ENCODE measurements around the gene KCTD20. TPM values are rescaled to one million over a fixed set of nuclear protein-coding genes. Genes with fewer than 3 reads are reported as not detected.

KCTD20 gene
- polyA plus RNA-seq, 1 donor (not counting 4 experiments of a cell fraction or from before 2014, with no cell fraction given): 31.8 TPM

DNA sequence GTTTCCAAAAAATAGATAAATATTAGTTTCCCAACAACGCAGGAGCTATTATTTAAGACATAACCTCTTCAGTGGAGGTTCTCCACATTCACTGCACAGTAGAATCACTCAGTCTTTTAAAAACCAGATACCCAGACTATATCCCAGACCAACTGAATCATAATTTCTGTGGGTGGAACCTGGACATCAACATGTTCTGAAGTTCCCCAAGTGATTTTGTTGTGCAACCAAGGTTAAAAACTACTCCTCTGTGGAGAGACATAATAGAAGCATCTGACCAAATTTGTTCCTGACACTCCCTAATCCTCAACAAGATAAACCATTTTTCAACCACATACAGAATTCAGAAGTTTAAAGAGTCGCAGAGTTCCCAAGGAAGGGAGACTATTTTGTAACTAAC lies 62.2 kb downstream of the KCTD20 start:
- Histone ChIP-seq H3K9ac (ENCODE audit: control insufficient read depth, extremely low read depth, insufficient read depth, low read length) (no peak overlapping the region), H3K27me3 (ENCODE audit: control insufficient read depth, extremely low read depth, insufficient read depth, low read length) (no peaks in the 10 kb centered on the region), H4K20me1 (ENCODE audit: control insufficient read depth, extremely low read depth, insufficient read depth, low read length) (no peaks in the 10 kb centered on the region), H2AFZ (ENCODE audit: control insufficient read depth, low read length) (no peak overlapping the region), H3K36me3 (ENCODE audit: control insufficient read depth in 2 of 2, extremely low read depth in 1 of 2, insufficient read depth in 2 of 2, low read length in 2 of 2) (peaks cover 10 to 16% of the 10 kb centered on the region in 2 experiments), H3K27ac (ENCODE audit: control insufficient read depth, insufficient read depth, low read length) (no peak overlapping the region), H3K9me1 (ENCODE audit: control insufficient read depth, extremely low read depth, insufficient read depth, low read length) (no peaks in the 10 kb centered on the region), H3K4me1 (ENCODE audit: control insufficient read depth, extremely low read depth, insufficient read depth, low read length) (no peaks in the 10 kb centered on the region), H3K4me2 (ENCODE audit: control insufficient read depth, extremely low read depth, insufficient read depth, low read depth, low read length) (no peak overlapping the region), H3K9me3 (ENCODE audit: control insufficient read depth, low read depth, low read length) (no peaks in the 10 kb centered on the region), H3K79me2 (ENCODE audit: control insufficient read depth, insufficient read depth, low read length) (no peaks in the 10 kb centered on the region), H3K4me3 (ENCODE audit: control insufficient read depth in 2 of 3, extremely low read depth in 1 of 3, insufficient read depth in 2 of 3, low read depth in 1 of 3, low read length in 3 of 3) (no peak overlapping the region)
- FAIRE-seq: no peak
- TF ChIP-seq, protein P1, sequence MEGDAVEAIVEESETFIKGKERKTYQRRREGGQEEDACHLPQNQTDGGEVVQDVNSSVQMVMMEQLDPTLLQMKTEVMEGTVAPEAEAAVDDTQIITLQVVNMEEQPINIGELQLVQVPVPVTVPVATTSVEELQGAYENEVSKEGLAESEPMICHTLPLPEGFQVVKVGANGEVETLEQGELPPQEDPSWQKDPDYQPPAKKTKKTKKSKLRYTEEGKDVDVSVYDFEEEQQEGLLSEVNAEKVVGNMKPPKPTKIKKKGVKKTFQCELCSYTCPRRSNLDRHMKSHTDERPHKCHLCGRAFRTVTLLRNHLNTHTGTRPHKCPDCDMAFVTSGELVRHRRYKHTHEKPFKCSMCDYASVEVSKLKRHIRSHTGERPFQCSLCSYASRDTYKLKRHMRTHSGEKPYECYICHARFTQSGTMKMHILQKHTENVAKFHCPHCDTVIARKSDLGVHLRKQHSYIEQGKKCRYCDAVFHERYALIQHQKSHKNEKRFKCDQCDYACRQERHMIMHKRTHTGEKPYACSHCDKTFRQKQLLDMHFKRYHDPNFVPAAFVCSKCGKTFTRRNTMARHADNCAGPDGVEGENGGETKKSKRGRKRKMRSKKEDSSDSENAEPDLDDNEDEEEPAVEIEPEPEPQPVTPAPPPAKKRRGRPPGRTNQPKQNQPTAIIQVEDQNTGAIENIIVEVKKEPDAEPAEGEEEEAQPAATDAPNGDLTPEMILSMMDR (optimal IDR thresholded peaks at IDR 0.05 in 1 of 3, IDR thresholded peaks at IDR 0.05 in 1 of 3, conservative IDR thresholded peaks at IDR 0.05 in 1 of 3; ENCODE audit: extremely low read depth in 1 of 3, insufficient read depth in 2 of 3, low read length in 3 of 3): no peak
- TF ChIP-seq EZH2 (IDR thresholded peaks at IDR 0.05; ENCODE audit: low read length): no peak
- dilution Hi-C loops (cut with MboI; ENCODE audit: extremely low pct_ligation_motif_present, low sequenced_read_pairs): no loop called here
- DNase-seq (ENCODE audit: low read depth, low spot score): no peak

DNA sequence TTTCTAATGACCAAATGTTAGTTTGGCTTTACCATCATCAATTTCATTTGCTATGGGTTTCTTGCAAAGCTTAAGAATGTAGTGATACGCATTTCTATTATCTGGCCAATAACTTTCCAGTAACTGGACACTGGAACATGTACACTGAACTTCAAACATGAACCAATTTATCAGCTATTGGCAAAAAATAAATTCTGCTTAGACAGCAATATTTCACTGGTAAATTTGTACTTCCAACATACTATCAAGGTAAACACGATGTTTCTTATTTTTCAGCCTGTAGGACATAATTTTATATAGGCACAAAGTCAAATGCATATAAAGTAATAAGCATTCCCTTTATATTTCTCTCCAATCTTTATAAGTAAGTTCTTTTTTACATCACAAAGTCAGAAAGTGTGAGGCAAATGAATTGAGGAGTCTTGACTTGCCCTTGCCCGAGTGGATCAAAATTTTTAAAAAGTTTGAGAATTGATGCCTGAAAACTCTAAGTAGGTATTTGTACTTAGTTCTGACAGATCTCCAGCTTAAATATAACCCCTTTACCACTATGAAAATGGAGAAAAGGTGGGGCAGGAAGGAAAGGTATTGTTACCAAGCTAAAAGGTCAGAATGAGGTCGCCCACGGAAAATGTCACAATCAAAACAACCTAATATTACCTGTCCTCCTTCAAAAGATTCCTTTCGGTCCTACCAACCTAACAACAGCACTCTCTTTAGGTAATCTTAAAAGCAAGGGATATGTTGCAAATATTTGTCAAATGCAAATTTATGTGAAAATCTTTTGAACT lies 63.1 kb downstream of the KCTD20 start:
- Histone ChIP-seq H3K79me2 (ENCODE audit: control insufficient read depth, insufficient read depth, low read length) (no peaks in the 10 kb centered on the region), H3K27ac (ENCODE audit: control insufficient read depth, insufficient read depth, low read length) (no peak overlapping the region), H3K36me3 (ENCODE audit: control insufficient read depth in 2 of 2, extremely low read depth in 1 of 2, insufficient read depth in 2 of 2, low read length in 2 of 2) (peaks cover 10 to 18% of the 10 kb centered on the region in 2 experiments), H3K4me3 (ENCODE audit: control insufficient read depth in 2 of 3, extremely low read depth in 1 of 3, insufficient read depth in 2 of 3, low read depth in 1 of 3, low read length in 3 of 3) (no peak overlapping the region), H3K9ac (ENCODE audit: control insufficient read depth, extremely low read depth, insufficient read depth, low read length) (no peak overlapping the region), H4K20me1 (ENCODE audit: control insufficient read depth, extremely low read depth, insufficient read depth, low read length) (no peaks in the 10 kb centered on the region), H3K4me1 (ENCODE audit: control insufficient read depth, extremely low read depth, insufficient read depth, low read length) (no peaks in the 10 kb centered on the region), H3K4me2 (ENCODE audit: control insufficient read depth, extremely low read depth, insufficient read depth, low read depth, low read length) (no peak overlapping the region), H3K27me3 (ENCODE audit: control insufficient read depth, extremely low read depth, insufficient read depth, low read length) (no peaks in the 10 kb centered on the region), H2AFZ (ENCODE audit: control insufficient read depth, low read length) (no peak overlapping the region), H3K9me3 (ENCODE audit: control insufficient read depth, low read depth, low read length) (no peaks in the 10 kb centered on the region), H3K9me1 (ENCODE audit: control insufficient read depth, extremely low read depth, insufficient read depth, low read length) (no peaks in the 10 kb centered on the region)
- TF ChIP-seq, protein P1 (optimal IDR thresholded peaks at IDR 0.05 in 1 of 3, IDR thresholded peaks at IDR 0.05 in 1 of 3, conservative IDR thresholded peaks at IDR 0.05 in 1 of 3; ENCODE audit: extremely low read depth in 1 of 3, insufficient read depth in 2 of 3, low read length in 3 of 3): no peak
- no peak for TF ChIP-seq EZH2 (IDR thresholded peaks at IDR 0.05; ENCODE audit: low read length)
- dilution Hi-C loops (cut with MboI; ENCODE audit: extremely low pct_ligation_motif_present, low sequenced_read_pairs): no loop called here
- no peak for DNase-seq (ENCODE audit: low read depth, low spot score)
- FAIRE-seq: no peak
